Mammary epithelial cell (primary cell): ENCODE data around the gene GP5.

Experiments used
- EZH2 ChIP-seq: IDR thresholded peaks from 2 replicates; pipeline ENCODE4 v1.6.1; 2012; ENCODE audit warnings: low read length, inconsistent platforms, borderline replicate concordance
- TF ChIP-seq, protein P1 (sequence below), 2 donors: IDR thresholded peaks in 1 of 2; conservative IDR thresholded peaks in 1 of 2; 2 replicates each; pipeline ENCODE4 v1.5.1; 2011 to 2012; ENCODE audit warnings: inconsistent platforms in 2 of 2, low read length in 2 of 2, mild to moderate bottlenecking in 2 of 2, control low read depth in 1 of 2, low read depth in 1 of 2; ENCODE audit not compliant: insufficient read depth in 1 of 2; ENCODE audit errors: extremely low read depth in 1 of 2

DNA sequence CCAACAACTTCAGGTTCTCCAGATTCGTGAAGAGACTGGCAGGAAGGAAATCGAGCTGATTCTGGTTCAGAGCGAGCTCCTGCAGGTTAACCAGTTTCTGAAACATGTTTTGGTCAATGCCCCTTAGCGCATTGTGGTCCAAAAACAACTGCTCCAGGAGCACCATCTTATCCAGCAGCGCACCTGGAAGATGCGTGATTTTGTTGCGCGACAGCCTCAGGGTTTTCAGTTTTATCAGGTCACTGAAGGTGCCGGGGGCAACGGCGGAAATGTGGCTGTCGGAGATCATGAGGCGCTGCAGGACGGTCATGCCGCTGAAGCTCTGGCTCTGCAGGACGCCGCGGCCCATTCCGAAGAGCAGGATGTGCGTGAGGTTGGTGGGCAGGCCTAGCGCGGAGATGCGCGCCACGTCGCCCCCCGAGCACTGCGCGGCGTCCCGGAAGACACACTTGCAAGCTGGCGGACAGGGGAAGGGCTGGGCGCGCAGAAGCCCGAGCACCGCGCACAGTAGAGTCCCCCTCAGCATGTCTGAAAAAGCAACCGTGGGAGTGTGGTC is 1.2 kb downstream of the GP5 start:
- TF ChIP-seq, protein P1, sequence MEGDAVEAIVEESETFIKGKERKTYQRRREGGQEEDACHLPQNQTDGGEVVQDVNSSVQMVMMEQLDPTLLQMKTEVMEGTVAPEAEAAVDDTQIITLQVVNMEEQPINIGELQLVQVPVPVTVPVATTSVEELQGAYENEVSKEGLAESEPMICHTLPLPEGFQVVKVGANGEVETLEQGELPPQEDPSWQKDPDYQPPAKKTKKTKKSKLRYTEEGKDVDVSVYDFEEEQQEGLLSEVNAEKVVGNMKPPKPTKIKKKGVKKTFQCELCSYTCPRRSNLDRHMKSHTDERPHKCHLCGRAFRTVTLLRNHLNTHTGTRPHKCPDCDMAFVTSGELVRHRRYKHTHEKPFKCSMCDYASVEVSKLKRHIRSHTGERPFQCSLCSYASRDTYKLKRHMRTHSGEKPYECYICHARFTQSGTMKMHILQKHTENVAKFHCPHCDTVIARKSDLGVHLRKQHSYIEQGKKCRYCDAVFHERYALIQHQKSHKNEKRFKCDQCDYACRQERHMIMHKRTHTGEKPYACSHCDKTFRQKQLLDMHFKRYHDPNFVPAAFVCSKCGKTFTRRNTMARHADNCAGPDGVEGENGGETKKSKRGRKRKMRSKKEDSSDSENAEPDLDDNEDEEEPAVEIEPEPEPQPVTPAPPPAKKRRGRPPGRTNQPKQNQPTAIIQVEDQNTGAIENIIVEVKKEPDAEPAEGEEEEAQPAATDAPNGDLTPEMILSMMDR (conservative IDR thresholded peaks at IDR 0.05 in 1 of 2, IDR thresholded peaks at IDR 0.05 in 1 of 2; ENCODE audit: extremely low read depth in 1 of 2, insufficient read depth in 1 of 2, low read depth in 1 of 2, low read length in 2 of 2), result no peak
- TF ChIP-seq EZH2, result peak; percentile 41
